GM12892 (cell line): ENCODE measurements around the gene RAP1GAP2.

Source experiments
- POLR2A ChIP-seq: IDR thresholded peaks from 2 replicates; pipeline ENCODE4 v1.6.1; 2011; ENCODE audit warnings: low read depth, low read length, control low read depth
- TAF1 ChIP-seq: IDR thresholded peaks from 2 replicates; pipeline ENCODE4 v1.6.1; 2011; ENCODE audit warnings: low read depth, mild to moderate bottlenecking, control low read depth, low read length, borderline replicate concordance

DNA sequence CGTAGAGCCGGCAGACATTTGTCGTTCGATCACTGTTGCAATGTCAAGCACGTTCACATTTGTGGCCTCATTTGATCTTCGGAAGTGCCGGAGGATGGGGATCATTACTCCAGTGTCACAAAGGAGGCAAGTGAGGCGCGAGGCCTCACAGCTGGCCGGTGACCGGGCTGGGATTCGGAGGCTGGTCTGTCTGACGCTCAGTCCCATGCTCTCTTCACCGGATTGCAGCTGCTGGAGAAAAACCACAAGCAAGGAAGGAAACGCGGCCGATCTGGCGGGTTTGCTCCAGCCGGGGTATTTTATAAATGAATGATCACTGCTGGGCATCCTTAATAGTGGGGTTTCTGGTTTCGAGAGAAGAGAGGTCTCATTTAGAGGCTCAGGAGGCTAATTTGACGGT, 139.4 kb downstream of the RAP1GAP2 start:
- TF ChIP-seq POLR2A (no peak), TAF1 (no peak)
